Fibroblast of pulmonary artery (primary cell): Measurements from ENCODE around the gene PDPK1.
"Not testable (repeated sequence)": the region's sequence is repeated elsewhere in the genome, so short reads cannot be mapped to it uniquely, and the experiment has no call there.

Experiments used
- DNase-seq: peaks from one replicate; pipeline ENCODE4 v3.0.0-alpha.2; 2010; ENCODE audit warnings: low read depth
- H3K4me3 ChIP-seq: replicated peaks from 2 replicates; pipeline ENCODE4 v1.5.1; 2011; ENCODE audit warnings: low read depth, mild to moderate bottlenecking, control low read depth, low read length, moderate library complexity

The PDPK1 gene

GRCh38 chr16:2644754-2645453 is 107.1 kb downstream of the PDPK1 start:
- not testable (repeated sequence) for DNase-seq, H3K4me3 ChIP-seq

- not testable (repeated sequence) for H3K4me3 ChIP-seq, DNase-seq
Observed at GRCh38 chr16:2651268-2651871, 113.5 kb downstream of the PDPK1 start.
